Astrocyte (in vitro differentiated cells and primary cell): ENCODE data around the gene BPIFB3. TPM values are rescaled to one million over a fixed set of nuclear protein-coding genes. Genes with fewer than 3 reads are reported as not detected.

Source experiments
- DNase-seq: peaks from one replicate; pipeline ENCODE4 v3.0.0-alpha.2; 2010; ENCODE audit warnings: low read depth
- FAIRE-seq: peaks from 2 replicates; lab custom pipeline; 2011; peaks lifted over from hg19 to GRCh38; lab: Jason Lieb, UNC
- H2AFZ ChIP-seq: 2 replicates; pipeline ENCODE4 v1.6.0; 2012; ENCODE audit warnings: low read depth, low read length, inconsistent platforms
- H3K27ac ChIP-seq: 2 replicates; pipeline ENCODE4 v1.5.1; 2011; ENCODE audit warnings: low read depth, low read length, inconsistent platforms
- H3K27me3 ChIP-seq: 2 replicates; pipeline ENCODE4 v1.6.0; 2011; ENCODE audit warnings: low read length, inconsistent platforms; ENCODE audit not compliant: insufficient read depth
- H3K36me3 ChIP-seq: 2 replicates; pipeline ENCODE4 v1.5.1; 2011; ENCODE audit warnings: low read length, inconsistent platforms; ENCODE audit not compliant: insufficient read depth
- H3K4me1 ChIP-seq: 2 replicates; pipeline ENCODE4 v1.5.1; 2011; ENCODE audit warnings: low read length, inconsistent platforms; ENCODE audit not compliant: insufficient read depth
- H3K4me2 ChIP-seq: 2 replicates; pipeline ENCODE4 v1.6.0; 2012; ENCODE audit warnings: low read length, inconsistent platforms
- H3K4me3 ChIP-seq: 2 replicates; pipeline ENCODE4 v1.5.1; 2011; ENCODE audit warnings: low read depth, mild to moderate bottlenecking, low read length, inconsistent platforms; ENCODE audit not compliant: insufficient read depth
- H3K79me2 ChIP-seq: 2 replicates; pipeline ENCODE4 v1.6.0; 2012; ENCODE audit warnings: mild to moderate bottlenecking, low read length, inconsistent platforms; ENCODE audit not compliant: insufficient read depth
- H3K9ac ChIP-seq: 2 replicates; pipeline ENCODE4 v1.6.0; 2012; ENCODE audit warnings: mild to moderate bottlenecking, low read length, inconsistent platforms
- H3K9me3 ChIP-seq: 2 replicates; pipeline ENCODE4 v1.5.1; 2012; ENCODE audit warnings: low read depth, mild to moderate bottlenecking, low read length, inconsistent platforms; ENCODE audit not compliant: insufficient read depth
- H4K20me1 ChIP-seq: 2 replicates; pipeline ENCODE4 v1.6.0; 2012; ENCODE audit warnings: low read length, inconsistent platforms; ENCODE audit not compliant: insufficient read depth
- H3K27ac Mint-ChIP-seq: one replicate; pipeline ENCODE4 v1.8.0; 2021; ENCODE audit warnings: mild to moderate bottlenecking, mixed read lengths; ENCODE audit not compliant: unreplicated experiment
- H3K27me3 Mint-ChIP-seq: one replicate; pipeline ENCODE4 v1.8.0; 2021; ENCODE audit warnings: low read depth, mixed read lengths; ENCODE audit not compliant: unreplicated experiment
- H3K36me3 Mint-ChIP-seq: one replicate; pipeline ENCODE4 v1.8.0; 2021; ENCODE audit warnings: low read depth, mixed read lengths; ENCODE audit not compliant: unreplicated experiment
- H3K4me1 Mint-ChIP-seq: one replicate; pipeline ENCODE4 v1.8.0; 2021; ENCODE audit warnings: low read depth, mixed read lengths; ENCODE audit not compliant: unreplicated experiment
- H3K4me3 Mint-ChIP-seq: one replicate; pipeline ENCODE4 v1.8.0; 2021; ENCODE audit warnings: mild to moderate bottlenecking, moderate library complexity, mixed read lengths; ENCODE audit not compliant: unreplicated experiment
- H3K9me3 Mint-ChIP-seq: one replicate; pipeline ENCODE4 v1.8.0; 2021; ENCODE audit warnings: mild to moderate bottlenecking, mixed read lengths; ENCODE audit not compliant: unreplicated experiment
- EZH2 ChIP-seq: IDR thresholded peaks from 2 replicates; pipeline ENCODE4 v1.6.1; 2012; ENCODE audit warnings: mild to moderate bottlenecking, low read length, inconsistent platforms; ENCODE audit not compliant: insufficient read depth
- total RNA-seq: library from RNA; stranded (reverse); gene quantifications from 2 replicates; pipeline ENCODE4 v1.2.1, GENCODE V29; 2021
- TF ChIP-seq, protein P1 (sequence below): IDR thresholded peaks from 2 replicates; pipeline ENCODE4 v1.5.1; 2011; ENCODE audit warnings: low read depth, mild to moderate bottlenecking, inconsistent platforms, low read length, moderate library complexity; ENCODE audit not compliant: insufficient read depth

Gene BPIFB3
- total RNA-seq, 1 donor from 2014 or later, result not detected

- Mint-ChIP-seq H3K9me3 (peaks cover under 1% of the 10 kb centered on the region), H3K27me3 (peaks cover 16% of the 10 kb centered on the region), H3K4me3 (no peak overlapping the region), H3K36me3 (no peaks in the 10 kb centered on the region), H3K4me1 (no peaks in the 10 kb centered on the region), H3K27ac (no peak overlapping the region)
- Histone ChIP-seq H3K36me3 (no peaks in the 10 kb centered on the region), H3K27me3 (peaks cover 4% of the 10 kb centered on the region), H3K4me2 (no peak overlapping the region), H3K4me1 (no peaks in the 10 kb centered on the region), H2AFZ (no peak overlapping the region), H3K9ac (no peak overlapping the region), H4K20me1 (no peaks in the 10 kb centered on the region), H3K79me2 (no peaks in the 10 kb centered on the region), H3K9me3 (no peaks in the 10 kb centered on the region), H3K4me3 (no peak overlapping the region), H3K27ac (no peak overlapping the region)
- DNase-seq, result no peak
- no peak for FAIRE-seq
- TF ChIP-seq, protein P1, sequence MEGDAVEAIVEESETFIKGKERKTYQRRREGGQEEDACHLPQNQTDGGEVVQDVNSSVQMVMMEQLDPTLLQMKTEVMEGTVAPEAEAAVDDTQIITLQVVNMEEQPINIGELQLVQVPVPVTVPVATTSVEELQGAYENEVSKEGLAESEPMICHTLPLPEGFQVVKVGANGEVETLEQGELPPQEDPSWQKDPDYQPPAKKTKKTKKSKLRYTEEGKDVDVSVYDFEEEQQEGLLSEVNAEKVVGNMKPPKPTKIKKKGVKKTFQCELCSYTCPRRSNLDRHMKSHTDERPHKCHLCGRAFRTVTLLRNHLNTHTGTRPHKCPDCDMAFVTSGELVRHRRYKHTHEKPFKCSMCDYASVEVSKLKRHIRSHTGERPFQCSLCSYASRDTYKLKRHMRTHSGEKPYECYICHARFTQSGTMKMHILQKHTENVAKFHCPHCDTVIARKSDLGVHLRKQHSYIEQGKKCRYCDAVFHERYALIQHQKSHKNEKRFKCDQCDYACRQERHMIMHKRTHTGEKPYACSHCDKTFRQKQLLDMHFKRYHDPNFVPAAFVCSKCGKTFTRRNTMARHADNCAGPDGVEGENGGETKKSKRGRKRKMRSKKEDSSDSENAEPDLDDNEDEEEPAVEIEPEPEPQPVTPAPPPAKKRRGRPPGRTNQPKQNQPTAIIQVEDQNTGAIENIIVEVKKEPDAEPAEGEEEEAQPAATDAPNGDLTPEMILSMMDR, result no peak
- no peak for TF ChIP-seq EZH2
Measured at GRCh38 chr20:33027769-33028751, 25.6 kb upstream of the BPIFB3 start.

GRCh38 chr20:33028875-33029274 is 24.8 kb upstream of the BPIFB3 start:
- no peak overlapping the region for H3K4me2 ChIP-seq
- H3K4me1 ChIP-seq, result no peaks in the 10 kb centered on the region
- no peak overlapping the region for H3K9ac ChIP-seq
- H3K4me3 Mint-ChIP-seq, result no peak overlapping the region
- DNase-seq (no peak), FAIRE-seq (no peak)
- no peak overlapping the region for H3K27ac Mint-ChIP-seq
- H2AFZ ChIP-seq, result no peak overlapping the region
- no peaks in the 10 kb centered on the region for H3K36me3 Mint-ChIP-seq
- no peaks in the 10 kb centered on the region for H3K79me2 ChIP-seq
- H3K4me1 Mint-ChIP-seq, result no peaks in the 10 kb centered on the region
- TF ChIP-seq EZH2, result no peak
- TF ChIP-seq, protein P1, result no peak
- peaks cover 3% of the 10 kb centered on the region for H3K9me3 Mint-ChIP-seq
- no peaks in the 10 kb centered on the region for H3K36me3 ChIP-seq
- H3K27me3 Mint-ChIP-seq, result peaks cover 20% of the 10 kb centered on the region
- H3K4me3 ChIP-seq, result no peak overlapping the region
- no peaks in the 10 kb centered on the region for H3K9me3 ChIP-seq
- no peak overlapping the region for H3K27ac ChIP-seq
- H3K27me3 ChIP-seq, result peaks cover 4% of the 10 kb centered on the region
- no peaks in the 10 kb centered on the region for H4K20me1 ChIP-seq

- FAIRE-seq, result no peak
Measured at GRCh38 chr20:33030076-33030475, 23.6 kb upstream of the BPIFB3 start.

More at GRCh38 chr20:33030076-33030475, 23.6 kb upstream of the BPIFB3 start:
- H3K27ac Mint-ChIP-seq, result no peak overlapping the region
- no peak overlapping the region for H3K4me3 Mint-ChIP-seq
- peaks cover 3% of the 10 kb centered on the region for H3K9me3 Mint-ChIP-seq
- Histone ChIP-seq H2AFZ (no peak overlapping the region), H3K79me2 (no peaks in the 10 kb centered on the region), H3K36me3 (no peaks in the 10 kb centered on the region), H3K9ac (no peak overlapping the region), H4K20me1 (no peaks in the 10 kb centered on the region), H3K4me2 (no peak overlapping the region), H3K4me3 (no peak overlapping the region), H3K27me3 (peaks cover 4% of the 10 kb centered on the region), H3K27ac (no peak overlapping the region), H3K9me3 (no peaks in the 10 kb centered on the region), H3K4me1 (no peaks in the 10 kb centered on the region)
- DNase-seq, result no peak
- no peaks in the 10 kb centered on the region for H3K4me1 Mint-ChIP-seq
- peaks cover 28% of the 10 kb centered on the region for H3K27me3 Mint-ChIP-seq
- H3K36me3 Mint-ChIP-seq, result no peaks in the 10 kb centered on the region
- no peak for TF ChIP-seq EZH2
- TF ChIP-seq, protein P1, result no peak
